HG03108 (cell line): Measurements from ENCODE around the gene COX8A.
A peak's percentile ranks its signal among the peaks of the same experiment; 100 is the strongest.
"Not testable (repeated sequence)": the region's sequence is repeated elsewhere in the genome, so short reads cannot be mapped to it uniquely, and the experiment has no call there.

Source experiments
- ATAC-seq: cut with Tn5 transposase; IDR thresholded peaks from one replicate; pipeline ENCODE4 v1.9.1; 2021; ENCODE audit warnings: moderate library complexity; ENCODE audit not compliant: unreplicated experiment

COX8A gene

DNA sequence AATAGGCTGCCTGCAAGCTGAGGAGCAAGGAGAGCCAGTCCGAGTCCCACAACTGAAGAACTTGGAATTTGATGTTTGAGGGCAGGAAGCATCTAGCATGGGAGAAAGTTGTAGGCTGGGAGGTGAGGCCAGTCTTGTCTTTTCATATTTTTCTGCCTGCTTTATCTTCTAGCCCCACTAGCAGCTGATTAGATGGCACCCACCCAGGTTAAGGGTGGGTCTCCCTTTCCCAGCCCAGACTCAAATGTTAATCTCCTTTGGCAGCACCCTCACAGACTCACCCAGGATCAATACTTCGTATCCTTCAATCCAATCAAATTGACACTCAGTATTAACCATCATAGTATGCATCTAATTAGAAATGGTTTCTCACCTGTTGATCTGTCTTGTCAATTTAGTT lies 5.0 kb upstream of the COX8A start:
- ATAC-seq, result no peak

DNA sequence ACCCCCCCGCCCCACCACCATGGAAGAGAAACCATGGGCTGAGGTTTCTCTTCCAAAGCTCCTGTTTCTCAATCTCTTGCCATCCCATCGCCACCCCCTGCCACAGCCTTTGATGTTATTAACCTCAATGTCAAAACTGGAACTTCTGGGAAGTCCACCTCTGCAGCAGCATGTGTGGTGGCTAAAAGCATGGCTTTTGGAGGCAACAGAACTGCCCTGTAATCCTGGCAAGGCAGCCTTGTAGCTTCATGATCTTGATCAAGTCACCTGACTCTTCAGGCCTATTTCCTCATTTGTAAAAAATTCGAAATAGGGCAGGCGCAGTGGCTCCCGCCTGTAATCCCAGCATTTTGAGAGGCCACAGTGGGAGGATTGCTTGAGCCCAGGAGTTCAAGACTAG lies 3.5 kb upstream of the COX8A start:
- ATAC-seq, result no peak

GRCh38 chr11:63973912-63974258 lies 535 bp upstream of the COX8A start:
- ATAC-seq, result not testable (repeated sequence)

GRCh38 chr11:63978551-63979239 lies 4.3 kb downstream of the COX8A start:
- no peak for ATAC-seq

DNA sequence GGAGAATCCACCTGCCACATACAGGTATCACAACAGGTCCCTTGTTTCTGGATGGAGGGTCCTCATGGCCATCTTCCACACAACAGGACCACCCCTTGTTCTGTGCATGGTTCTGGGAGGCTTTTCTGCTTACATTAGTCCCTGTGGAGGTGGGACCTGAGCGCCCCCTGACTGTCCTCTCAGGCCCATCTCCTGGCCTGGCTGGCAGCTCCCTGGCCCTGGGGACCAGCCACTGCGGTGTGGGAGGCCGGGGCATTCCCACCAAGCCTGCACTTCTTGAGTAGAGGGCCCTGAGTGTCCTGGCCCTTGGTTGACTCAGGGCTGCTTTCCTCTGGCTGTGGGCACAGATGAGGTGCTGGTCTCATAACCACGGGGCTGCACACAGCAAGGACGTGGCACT lies 5.0 kb downstream of the COX8A start:
- ATAC-seq, result no peak

GRCh38 chr11:63985812-63986155 lies 11.4 kb downstream of the COX8A start:
- ATAC-seq, result no peak

- ATAC-seq, result peak; percentile 87
Observed at GRCh38 chr11:63986156-63986931, 11.9 kb downstream of the COX8A start, which contains the start of gene OTUB1. Gene OTUB1, plus strand, starts transcription at chr11:63986438. Its CDS starts 19 bp downstream, at chr11:63986457.

GRCh38 chr11:63986932-63987513 lies 12.6 kb downstream of the COX8A start:
- ATAC-seq, result no peak

DNA sequence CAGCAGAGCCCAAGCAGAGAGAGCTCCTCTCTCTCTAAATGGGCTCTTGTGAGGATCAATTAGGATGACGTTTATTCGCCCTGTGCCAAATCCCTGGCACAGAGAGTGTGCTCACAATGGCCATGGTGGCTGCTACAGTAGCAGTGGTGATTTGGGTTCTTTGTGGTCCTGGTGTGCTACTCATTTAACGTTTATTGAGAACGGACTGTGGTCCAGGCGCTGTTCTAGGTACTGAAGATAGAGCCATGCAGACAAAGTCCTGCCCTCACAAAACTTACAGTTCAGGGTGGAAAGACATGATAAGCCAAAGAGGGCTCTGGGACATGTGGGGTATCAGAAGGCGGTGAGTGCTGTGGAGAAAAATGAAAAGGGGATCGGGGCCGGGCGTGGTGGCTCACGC lies 17.1 kb downstream of the COX8A start:
- no peak for ATAC-seq

GRCh38 chr11:63993100-63993499 lies 18.7 kb downstream of the COX8A start:
- no peak for ATAC-seq

GRCh38 chr11:63993993-63994392 lies 19.6 kb downstream of the COX8A start:
- no peak for ATAC-seq

GRCh38 chr11:63996512-63996911 lies 22.1 kb downstream of the COX8A start:
- no peak for ATAC-seq

GRCh38 chr11:63997104-63997700 lies 22.8 kb downstream of the COX8A start:
- no peak for ATAC-seq

- ATAC-seq, result no peak
Observed at GRCh38 chr11:63997801-63998337, 23.4 kb downstream of the COX8A start.

GRCh38 chr11:63998558-63999348 lies 24.3 kb downstream of the COX8A start:
- no peak for ATAC-seq

DNA sequence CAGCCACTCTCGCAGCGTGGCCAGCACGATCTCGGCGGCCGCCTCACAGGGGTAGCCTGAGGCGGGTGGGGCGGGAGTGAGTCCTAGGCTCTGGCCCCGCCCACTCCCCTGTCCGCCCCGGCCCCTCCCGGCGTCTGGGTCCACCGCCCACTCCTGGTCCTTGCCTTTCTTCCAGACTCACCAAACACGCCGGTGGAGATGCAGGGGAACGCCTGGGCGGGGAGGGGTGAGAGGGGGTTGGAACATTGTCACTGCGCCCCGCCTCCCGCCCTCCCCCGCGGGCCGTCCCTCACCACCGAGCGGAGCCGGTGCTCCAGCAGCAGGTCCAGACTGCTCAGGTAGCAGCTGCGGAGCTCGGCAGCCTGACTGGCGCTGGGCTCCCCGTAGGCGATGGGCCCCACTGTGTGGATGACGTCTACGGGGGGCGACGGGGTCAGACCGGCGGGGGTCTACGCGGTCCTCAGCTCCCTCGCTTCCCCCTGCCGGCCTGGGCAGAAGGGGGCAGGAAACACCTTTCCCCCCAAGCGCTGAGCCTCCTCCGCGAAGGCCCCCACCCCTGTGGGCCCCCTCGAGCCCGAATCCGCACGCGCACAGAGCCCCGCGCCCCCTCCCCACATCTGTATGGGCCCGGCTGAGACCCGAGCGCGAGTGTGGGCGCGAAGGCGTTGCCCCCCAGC lies 25.1 kb downstream of the COX8A start:
- no peak for ATAC-seq

DNA sequence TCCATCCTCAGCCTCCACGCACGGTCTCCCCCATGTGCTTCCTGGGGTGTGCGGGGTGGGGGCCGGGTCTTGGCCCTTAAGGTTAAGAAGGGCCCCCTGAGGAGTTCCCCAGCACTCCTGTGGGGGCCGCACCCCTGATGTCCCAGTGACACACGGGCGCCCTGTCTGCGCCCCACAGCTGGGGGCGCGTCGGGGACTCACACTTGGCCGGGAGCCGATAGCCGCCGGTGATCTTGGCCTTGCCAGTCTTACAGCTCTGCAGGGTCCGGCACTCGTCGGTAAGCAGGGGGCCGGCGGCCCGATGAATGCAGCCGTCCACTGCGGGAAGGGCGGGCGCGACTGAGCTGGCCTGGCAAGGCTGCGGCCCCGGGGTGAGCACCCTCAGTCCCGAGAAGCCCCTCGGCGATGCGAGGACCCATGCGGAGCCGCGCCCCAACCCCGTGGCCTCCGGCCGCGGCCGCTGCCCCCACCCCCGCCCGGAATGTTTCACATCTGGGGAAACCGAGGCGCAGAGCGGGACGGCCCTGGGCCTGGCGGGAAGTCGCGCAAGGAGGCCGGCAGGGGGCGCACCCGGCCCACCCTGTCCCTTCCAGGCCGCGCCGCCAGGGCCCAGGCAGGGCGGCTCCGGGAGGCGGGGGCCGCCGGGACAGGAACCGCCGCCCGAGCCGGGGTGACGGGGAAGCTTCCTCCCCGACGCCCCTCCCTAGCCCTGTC lies 25.8 kb downstream of the COX8A start:
- peak; percentile 45 for ATAC-seq

DNA sequence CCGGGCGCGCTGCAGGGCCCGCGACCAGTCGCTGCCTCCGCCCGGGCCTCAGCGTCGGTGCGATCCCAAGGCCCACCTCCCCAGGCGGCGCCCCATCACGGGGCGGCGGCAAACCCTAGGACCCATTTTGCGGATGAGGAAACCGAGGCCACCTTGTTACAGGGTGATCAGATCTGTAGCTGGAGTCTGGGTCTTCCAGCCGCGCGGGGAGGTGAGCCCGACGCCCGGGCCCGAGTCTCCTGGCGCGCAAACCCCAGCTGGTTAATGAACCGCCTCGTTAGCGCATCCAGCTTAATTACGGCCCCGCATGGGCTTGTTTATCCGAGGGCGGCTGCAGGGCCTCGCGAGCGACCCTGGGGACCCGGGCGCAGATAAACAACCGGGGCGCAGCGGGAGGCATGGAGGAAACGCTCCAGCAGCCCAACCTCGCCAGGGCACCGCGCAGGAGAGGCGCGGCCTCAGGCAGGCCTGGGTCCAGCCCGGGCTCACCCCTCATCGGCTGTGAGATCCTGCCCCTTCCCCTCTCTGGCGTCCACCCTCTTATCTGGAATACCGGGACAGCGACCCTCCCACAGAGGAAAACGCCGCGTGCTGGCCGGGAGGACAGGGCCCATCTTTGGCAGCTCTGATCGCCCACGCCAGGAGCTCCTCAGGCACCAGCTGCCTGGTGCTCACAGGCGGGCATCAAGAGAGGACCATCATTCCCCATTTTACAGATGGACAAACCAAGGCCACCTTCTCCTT lies 26.5 kb downstream of the COX8A start:
- ATAC-seq, result no peak
